HCT116 (cell line): ENCODE results near the gene MAP3K4. TPM values are rescaled to one million over a fixed set of nuclear protein-coding genes. Genes with fewer than 3 reads are reported as not detected.

Experiments
- ATAC-seq: fragments of 200-7000 bp; cut with Tn5 transposase; 2 replicates; pipeline ENCODE4 v1.9.1; 2020; ENCODE audit warnings: mild to moderate bottlenecking, moderate library complexity
- BruUV-seq: library from RNA; stranded (reverse); fragments of 400-500 nt; replicated peaks from 2 replicates; lab custom pipeline; 2021; lab: Mats Ljungman, UMichigan
- CTCF ChIA-PET: fragments of 300-600 bp; sonication (Branson Sonifier 250); formaldehyde crosslinking; loops from one replicate; lab custom pipeline; 2021; ENCODE audit warnings: antibody characterized with exemption; lab: Charles Lee
- POLR2A ChIA-PET: fragments of 300-600, 350-600 bp; sonication (Branson Sonifier 250); formaldehyde crosslinking; loops from one replicate; lab custom pipeline; 2021; ENCODE audit warnings: antibody characterized with exemption; lab: Charles Lee
- RAD21 ChIA-PET, 2 experiments: fragments of 300-600 bp; sonication (Branson Sonifier 250); formaldehyde crosslinking; loops; one replicate each; lab custom pipeline; 2023; ENCODE audit warnings: low total read pairs in 2 of 2; ENCODE audit not compliant: uncharacterized antibody in 2 of 2, unreplicated experiment in 2 of 2, low non-redundant PET in 1 of 2; lab: Charles Lee
- DNase-seq: peaks from one replicate; pipeline ENCODE4 v3.0.0-alpha.2; 2010; ENCODE audit warnings: low read depth, low spot score
- H2AFZ ChIP-seq: fragments of 200-600 bp; shearing (Covaris generic), sonication (generic); 2 replicates; pipeline ENCODE4 v1.6.1; 2017; ENCODE audit warnings: low read depth, mixed run types, mixed read lengths, antibody characterized with exemption, low read length; ENCODE audit not compliant: poor library complexity, severe bottlenecking
- H3K27ac ChIP-seq: 2 replicates; pipeline ENCODE4 v1.5.1; 2012; ENCODE audit warnings: low read depth, low read length
- H3K27me3 ChIP-seq: fragments of 200-600 bp; sonication (generic); 2 replicates; pipeline ENCODE4 v1.6.1; 2016; ENCODE audit warnings: mixed run types, low read length, mixed read lengths; ENCODE audit not compliant: insufficient read depth
- H3K36me3 ChIP-seq, 2 experiments: fragments of 200-500 bp in 1 of 2; fragments of 200-600 bp in 1 of 2; sonication (Bioruptor generic) in 1 of 2; sonication (generic) in 1 of 2; 2 replicates each; pipeline versions ENCODE4 v1.5.1 to v1.6.1; 2014 to 2016; ENCODE audit warnings: low read length in 2 of 2, inconsistent platforms in 1 of 2, mixed read lengths in 1 of 2, mixed run types in 1 of 2; ENCODE audit not compliant: insufficient read depth in 2 of 2, control insufficient read depth in 1 of 2
- H3K4me1 ChIP-seq, 2 experiments: fragments of 200-600 bp in 1 of 2; sonication (generic) in 1 of 2; 2 replicates each; pipeline versions ENCODE4 v1.5.1 to v1.6.1; 2012 to 2017; ENCODE audit warnings: low read length in 2 of 2, inconsistent platforms in 1 of 2, mild to moderate bottlenecking in 1 of 2, mixed read lengths in 1 of 2, mixed run types in 1 of 2, moderate library complexity in 1 of 2; ENCODE audit not compliant: insufficient read depth in 2 of 2, control insufficient read depth in 1 of 2
- H3K4me2 ChIP-seq: fragments of 200-600 bp; sonication (generic); 2 replicates; pipeline ENCODE4 v1.6.1; 2017; ENCODE audit warnings: mixed run types, low read length, mixed read lengths
- H3K4me3 ChIP-seq, 2 experiments: fragments of 200-600 bp in 1 of 2; sonication (generic) in 1 of 2; replicated peaks in 1 of 2; 2 replicates each; pipeline ENCODE4 v1.5.1; 2011 to 2016; ENCODE audit warnings: low read length in 2 of 2, control low read depth in 1 of 2, low read depth in 1 of 2, mild to moderate bottlenecking in 1 of 2, mixed read lengths in 1 of 2, mixed run types in 1 of 2
- H3K79me2 ChIP-seq: fragments of 200-600 bp; sonication (generic); 2 replicates; pipeline ENCODE4 v1.6.1; 2017; ENCODE audit warnings: mild to moderate bottlenecking, mixed run types, low read length, moderate library complexity, mixed read lengths; ENCODE audit not compliant: insufficient read depth
- H3K9ac ChIP-seq: fragments of 200-600 bp; sonication (generic); 2 replicates; pipeline ENCODE4 v1.6.1; 2016; ENCODE audit warnings: low read length, mixed read lengths
- H3K9me2 ChIP-seq: fragments of 200-600 bp; sonication (generic), shearing (Covaris generic); 2 replicates; pipeline ENCODE4 v1.6.1; 2017; ENCODE audit warnings: mixed run types, mild to moderate bottlenecking, moderate library complexity; ENCODE audit not compliant: insufficient read depth
- H3K9me3 ChIP-seq, 2 experiments: fragments of 200-500 bp in 1 of 2; fragments of 200-600 bp in 1 of 2; sonication (Bioruptor generic) in 1 of 2; sonication (generic) in 1 of 2; 2 replicates each; pipeline ENCODE4 v1.6.1; 2014 to 2017; ENCODE audit warnings: low read length in 2 of 2, mixed read lengths in 2 of 2, inconsistent platforms in 1 of 2, low read depth in 1 of 2, mild to moderate bottlenecking in 1 of 2, mixed run types in 1 of 2, moderate library complexity in 1 of 2; ENCODE audit not compliant: control insufficient read depth in 1 of 2, insufficient read depth in 1 of 2
- H4K20me1 ChIP-seq: fragments of 200-600 bp; sonication (generic), shearing (Covaris generic); 2 replicates; pipeline ENCODE4 v1.6.1; 2017; ENCODE audit warnings: mixed run types, mild to moderate bottlenecking, moderate library complexity; ENCODE audit not compliant: insufficient read depth
- CEBPB ChIP-seq: IDR thresholded peaks from 2 replicates; pipeline ENCODE4 v1.6.1; 2012; ENCODE audit warnings: low read depth
- EZH2 ChIP-seq: fragments of 200-600 bp; sonication (generic); IDR thresholded peaks from 2 replicates; pipeline ENCODE4 v1.6.1; 2017; ENCODE audit warnings: antibody characterized with exemption, mixed run types
- FOSL1 ChIP-seq: IDR thresholded peaks from 2 replicates; pipeline ENCODE4 v1.6.1; 2012; ENCODE audit warnings: low read depth
- JUND ChIP-seq: IDR thresholded peaks from 2 replicates; pipeline ENCODE4 v1.6.1; 2012
- POLR2A ChIP-seq: IDR thresholded peaks from 2 replicates; pipeline ENCODE4 v1.7.0; 2011; ENCODE audit warnings: borderline replicate concordance; ENCODE audit not compliant: insufficient read depth, insufficient read length; ENCODE audit errors: extremely low read depth
- RAD21 ChIP-seq: IDR thresholded peaks from 2 replicates; pipeline ENCODE4 v1.6.1; 2012; ENCODE audit warnings: low read depth, mild to moderate bottlenecking
- REST ChIP-seq: IDR thresholded peaks from 2 replicates; pipeline ENCODE4 v1.6.1; 2012; ENCODE audit warnings: low read depth
- SRF ChIP-seq: IDR thresholded peaks from 2 replicates; pipeline ENCODE4 v1.6.1; 2012; ENCODE audit warnings: low read depth
- YY1 ChIP-seq: IDR thresholded peaks from 2 replicates; pipeline ENCODE4 v1.6.1; 2011; ENCODE audit warnings: low read length, low read depth, moderate library complexity, mild to moderate bottlenecking; ENCODE audit not compliant: insufficient replicate concordance; ENCODE audit errors: extremely low read depth
- ZBTB33 ChIP-seq: IDR thresholded peaks from 2 replicates; pipeline ENCODE4 v1.6.1; 2011; ENCODE audit warnings: mild to moderate bottlenecking, low read length, moderate library complexity; ENCODE audit not compliant: insufficient replicate concordance; ENCODE audit errors: extremely low read depth
- intact Hi-C: fragments of 100-400 bp; cut with micrococcal nuclease; formaldehyde crosslinking; loops from 2 replicates; pipeline ENCODE4 v1.10.0; 2022
- total RNA-seq: library from RNA; stranded (reverse); gene quantifications from one replicate; pipeline ENCODE4 v1.2.1, GENCODE V29; 2021; ENCODE audit not compliant: unreplicated experiment

The MAP3K4 gene
- total RNA-seq, 1 experiment from 2014 or later = 46.5 TPM

GRCh38 chr6:161041274-161041673 is 49.7 kb downstream of the MAP3K4 start:
- Histone ChIP-seq H3K27me3 (no peaks in the 10 kb centered on the region), H3K4me2 (no peak overlapping the region), H3K36me3 (peaks cover 0 to 4% of the 10 kb centered on the region in 2 experiments; a peak in 1 of 4 replicates), H3K9me3 (no peaks in the 10 kb centered on the region), H2AFZ (no peak overlapping the region)
- ATAC-seq = no peak
- ChIA-PET CTCF (no interaction called here), POLR2A (no interaction called here), RAD21 (no interaction called here)
- BruUV-seq = no TSS peak
- TF ChIP-seq RAD21 (no peak), POLR2A (no peak), YY1 (no peak), JUND (no peak), EZH2 (no peak), ZBTB33 (no peak), CEBPB (no peak), SRF (no peak), FOSL1 (no peak), REST (no peak)
- TF ChIP-seq, all 23 proteins: peak for 0
- Histone ChIP-seq H4K20me1 (no peaks in the 10 kb centered on the region), H3K4me3 (no peak overlapping the region), H3K27ac (no peak overlapping the region), H3K9me2 (no peaks in the 10 kb centered on the region), H3K79me2 (peaks cover 9% of the 10 kb centered on the region; the same call in 1 of the 2 replicates), H3K4me1 (peaks cover 4 to 16% of the 10 kb centered on the region in 2 experiments), H3K9ac (no peak overlapping the region)
- no peak for DNase-seq
- intact Hi-C loops = no loop called here
